HG03097 (cell line): Measurements from ENCODE around the gene ATP6V1C2.
A peak's percentile ranks its signal among the peaks of the same experiment; 100 is the strongest.
"Not testable (repeated sequence)": the region's sequence is repeated elsewhere in the genome, so short reads cannot be mapped to it uniquely, and the experiment has no call there.

Source experiments
- ATAC-seq: cut with Tn5 transposase; IDR thresholded peaks from one replicate; pipeline ENCODE4 v1.9.1; 2021; ENCODE audit not compliant: unreplicated experiment, low FRiP score

ATP6V1C2 gene

DNA sequence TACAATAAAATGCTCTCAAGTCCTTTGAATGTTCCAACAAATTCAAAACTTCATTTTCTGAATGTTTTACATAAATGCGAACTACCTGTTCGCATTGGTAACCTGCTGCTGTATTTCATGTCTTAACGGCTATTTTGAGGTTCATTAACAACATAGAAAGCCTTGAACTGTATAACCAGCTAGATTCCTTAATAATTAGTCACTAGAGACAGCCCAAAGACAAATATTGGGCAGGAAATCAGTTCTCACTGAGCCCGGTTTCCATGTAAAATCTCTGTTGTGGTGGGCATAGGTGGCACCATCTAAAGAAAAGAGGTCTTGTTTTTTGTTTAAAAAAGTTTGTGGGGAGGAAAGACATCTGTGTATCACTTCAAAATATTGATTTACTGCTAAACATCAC, 62.0 kb downstream of the ATP6V1C2 start:
- no peak for ATAC-seq

DNA sequence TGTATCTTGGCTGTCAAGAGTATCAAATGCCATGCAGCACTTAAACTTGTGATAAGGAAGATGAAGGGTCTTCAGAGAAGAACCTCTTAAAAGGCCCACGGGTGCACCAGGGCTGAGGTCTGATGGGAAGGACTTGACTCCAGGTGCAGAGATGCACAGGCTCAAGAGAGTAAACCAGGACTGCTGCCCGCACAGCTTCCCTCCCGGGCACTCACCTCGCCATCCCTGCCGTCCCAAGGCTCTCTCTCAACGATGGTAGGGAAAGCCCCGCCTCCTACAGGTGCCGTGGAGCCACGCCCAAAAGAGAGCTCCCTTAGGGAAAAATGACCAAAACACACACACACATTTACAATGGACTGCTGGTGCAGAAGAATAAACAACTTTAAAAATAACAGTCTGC, 63.3 kb downstream of the ATP6V1C2 start:
- no peak for ATAC-seq

DNA sequence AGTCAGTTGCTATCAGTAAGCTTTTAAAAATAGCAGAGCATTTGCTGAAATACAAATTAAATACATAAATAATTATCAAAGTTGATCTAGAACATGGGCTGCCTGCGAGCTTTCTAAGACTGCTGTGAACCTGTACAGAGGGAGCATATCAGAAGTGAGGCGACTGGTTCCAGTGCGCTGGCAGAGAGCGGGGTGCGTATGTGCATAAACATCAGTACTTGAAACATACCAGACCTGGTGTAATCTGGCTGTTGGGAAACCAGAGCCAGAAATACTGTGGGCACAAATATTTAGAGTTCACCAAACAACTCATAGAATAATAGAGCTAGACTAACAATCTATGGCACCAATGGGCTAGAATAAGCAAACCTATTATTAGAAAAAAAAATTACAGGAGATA, 63.8 kb downstream of the ATP6V1C2 start:
- ATAC-seq: no peak

DNA sequence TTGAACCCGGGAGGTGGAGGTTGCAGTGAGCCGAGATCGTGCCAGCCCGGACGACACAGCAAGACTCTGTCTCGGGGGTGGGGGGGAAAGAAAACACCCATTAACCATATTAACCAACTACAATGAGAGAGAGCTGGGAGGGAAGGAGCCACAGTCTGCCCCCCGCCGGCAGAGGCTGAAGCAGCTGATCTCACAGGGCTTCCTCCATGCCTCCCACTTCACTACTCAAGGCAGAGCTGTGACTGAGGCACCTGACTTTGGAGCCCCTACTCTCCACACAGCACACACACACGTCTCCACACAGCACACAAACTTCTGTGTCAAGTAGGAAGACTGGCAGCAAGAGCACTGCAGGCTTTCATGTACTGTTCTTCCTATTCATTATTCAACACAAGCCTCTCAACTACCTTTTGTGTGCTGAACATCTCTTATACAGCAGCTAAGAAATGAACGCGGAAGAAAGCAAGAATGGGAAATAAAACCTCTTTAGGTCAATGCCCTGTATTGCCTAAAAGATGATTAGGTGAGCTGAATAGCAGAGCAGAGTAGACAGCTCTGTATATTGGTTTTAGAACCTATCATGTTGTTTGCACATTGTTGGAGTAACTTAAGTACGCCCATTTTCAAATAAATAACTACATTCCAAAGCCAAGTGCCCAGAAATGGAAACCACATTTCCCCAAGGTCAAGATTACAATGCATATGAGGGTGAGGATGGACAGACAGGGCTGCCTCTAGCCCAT, 65.0 kb downstream of the ATP6V1C2 start:
- no peak for ATAC-seq

DNA sequence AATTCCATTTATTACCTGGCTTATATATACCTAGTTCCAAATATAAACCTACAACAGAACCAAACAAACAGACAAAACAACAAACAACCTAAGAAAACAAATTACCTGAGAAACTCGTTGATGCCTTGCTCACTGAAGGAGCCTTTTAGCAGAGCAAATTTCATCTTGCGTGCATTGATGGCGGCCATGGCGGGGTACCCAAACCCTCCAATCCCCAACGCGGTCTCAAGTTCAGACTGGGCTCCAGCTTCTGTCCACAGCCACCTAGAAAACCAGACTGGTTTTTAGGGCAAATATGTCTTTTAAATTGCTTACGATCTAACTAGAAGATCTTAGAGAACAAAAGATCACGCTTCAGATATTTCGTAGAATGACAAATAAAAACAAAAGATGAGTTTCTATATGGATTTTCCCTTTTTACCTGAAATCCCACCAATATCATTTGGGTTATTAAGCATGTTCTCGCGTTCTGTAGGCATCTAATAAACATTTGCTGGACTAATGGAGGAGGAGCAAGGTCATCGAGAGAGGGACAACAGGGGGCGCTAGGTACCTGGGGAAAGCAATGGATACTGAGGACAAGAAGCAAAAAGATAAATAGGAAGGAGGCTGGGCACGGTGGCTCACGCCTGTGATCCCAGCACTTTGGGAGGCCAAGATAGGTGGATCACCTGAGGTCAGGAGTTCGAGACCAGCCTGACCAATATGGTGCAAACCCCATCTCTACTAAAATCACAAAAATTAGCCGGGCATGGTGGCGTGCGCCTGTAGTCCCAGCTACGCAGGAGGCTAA, 65.9 kb downstream of the ATP6V1C2 start:
- no peak for ATAC-seq

DNA sequence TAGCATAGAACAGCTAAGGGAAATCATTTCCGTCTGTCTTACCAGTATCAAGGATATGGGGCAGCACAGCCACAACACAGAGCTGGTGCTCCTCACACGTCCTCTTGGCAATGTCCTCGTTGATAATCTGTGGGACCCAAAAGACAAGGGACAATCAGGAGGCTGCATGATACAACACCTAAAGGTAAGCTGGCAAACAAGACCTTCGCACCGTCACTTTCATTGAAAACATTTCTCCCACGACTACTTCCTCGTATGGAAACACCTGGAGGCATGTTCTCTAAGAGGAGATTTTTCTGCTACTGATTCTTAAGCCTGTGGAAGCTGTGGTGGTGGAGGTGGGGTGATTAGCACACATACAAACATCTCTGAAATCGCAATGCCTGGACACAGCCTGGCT, 67.4 kb downstream of the ATP6V1C2 start:
- no peak for ATAC-seq

DNA sequence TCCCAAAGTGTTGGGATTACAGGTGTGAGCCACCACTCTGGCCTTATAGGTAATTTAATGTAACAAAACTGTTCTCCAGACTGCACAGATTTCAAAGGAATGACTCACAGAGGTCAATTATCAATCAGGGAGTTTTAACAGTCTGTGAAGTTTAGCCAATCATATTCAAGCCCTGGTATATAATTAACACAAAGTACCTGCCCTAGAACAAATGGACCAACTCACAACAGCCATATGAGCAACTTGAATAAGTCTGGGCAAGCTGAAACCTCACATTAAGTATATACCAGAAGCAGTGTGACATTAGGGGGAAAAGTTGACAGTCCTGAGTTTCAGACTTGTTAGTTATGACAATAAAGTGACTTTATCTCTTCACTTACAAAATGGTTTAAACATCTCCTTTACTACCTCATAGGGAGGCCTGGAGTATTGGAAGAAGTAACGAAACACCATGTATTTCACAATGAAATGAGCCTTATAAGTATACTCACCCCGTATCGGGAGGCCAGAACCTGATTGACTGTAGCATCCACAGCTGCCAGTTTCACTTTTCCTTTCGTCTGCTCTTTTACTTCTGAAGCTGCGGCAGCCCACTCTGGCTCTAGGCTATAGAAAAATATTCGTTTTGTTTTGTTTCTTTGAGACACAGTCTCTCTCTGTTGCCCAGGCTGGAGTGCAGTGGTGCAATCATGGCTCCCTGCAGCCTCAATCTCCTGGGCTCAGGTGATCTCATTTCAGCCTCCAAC, 69.0 kb downstream of the ATP6V1C2 start:
- ATAC-seq: peak; percentile 57

DNA sequence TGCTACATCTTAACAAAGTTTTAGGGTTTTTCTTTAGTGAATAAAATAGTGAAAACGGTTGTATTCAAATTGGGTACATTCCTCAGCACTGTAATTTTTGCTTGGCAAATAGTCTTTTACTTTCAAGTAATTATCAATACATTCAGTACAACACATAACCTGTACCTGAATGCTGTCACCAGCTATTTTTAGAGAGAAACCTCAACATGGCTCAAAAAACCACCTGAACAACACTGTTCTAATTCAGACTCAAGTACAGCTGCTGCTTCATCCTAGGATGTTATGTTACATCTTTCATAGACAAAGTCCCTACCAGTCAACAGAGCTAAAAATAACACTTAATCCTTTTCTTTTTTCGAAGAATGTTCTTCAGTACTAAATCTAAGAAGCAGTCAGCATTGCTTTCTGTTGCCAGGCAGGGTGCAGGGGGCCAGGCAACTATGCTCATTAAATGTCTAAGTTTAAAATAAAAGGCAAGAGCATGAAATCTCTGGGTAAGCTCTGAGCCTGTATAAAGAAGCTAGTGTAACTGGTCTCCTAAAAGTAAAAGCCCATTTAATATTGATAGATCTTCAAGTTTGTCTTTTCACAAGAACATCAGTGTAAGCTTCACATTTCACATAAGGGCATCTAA, 70.7 kb downstream of the ATP6V1C2 start:
- no peak for ATAC-seq

DNA sequence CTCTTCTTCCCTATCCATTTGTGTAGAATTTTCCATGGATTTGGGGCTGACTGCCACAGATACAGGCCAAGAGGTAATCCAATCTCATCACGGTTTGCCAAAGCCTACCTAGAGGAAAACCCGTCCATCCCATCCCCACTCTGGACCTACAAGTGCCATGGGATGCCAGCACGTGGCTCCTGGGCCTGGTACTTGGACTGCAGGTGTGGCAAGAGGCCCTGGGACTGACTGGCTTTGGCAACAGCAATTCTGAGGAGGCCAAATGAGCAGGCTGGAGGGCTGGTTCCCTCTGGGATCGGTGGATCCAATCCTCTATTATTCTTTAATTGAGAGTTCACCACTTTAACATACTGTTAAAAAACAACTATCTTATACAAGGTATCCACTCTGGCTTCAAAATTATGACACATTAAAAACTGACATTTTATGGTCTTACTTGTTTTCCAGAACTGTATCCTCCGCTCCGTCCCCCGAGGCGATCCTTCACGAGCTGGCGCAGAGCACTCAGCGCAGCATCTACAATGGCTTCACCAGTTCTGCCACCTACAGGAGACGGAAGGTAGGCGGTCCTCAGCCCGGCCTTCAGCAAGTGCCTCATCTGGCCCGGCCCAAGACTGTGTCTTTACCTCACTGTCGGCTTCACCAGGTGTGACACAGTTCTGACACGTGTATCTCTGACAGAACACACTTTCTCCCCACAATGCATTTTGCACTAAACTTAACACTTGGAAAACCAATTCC, 71.4 kb downstream of the ATP6V1C2 start:
- no peak for ATAC-seq

DNA sequence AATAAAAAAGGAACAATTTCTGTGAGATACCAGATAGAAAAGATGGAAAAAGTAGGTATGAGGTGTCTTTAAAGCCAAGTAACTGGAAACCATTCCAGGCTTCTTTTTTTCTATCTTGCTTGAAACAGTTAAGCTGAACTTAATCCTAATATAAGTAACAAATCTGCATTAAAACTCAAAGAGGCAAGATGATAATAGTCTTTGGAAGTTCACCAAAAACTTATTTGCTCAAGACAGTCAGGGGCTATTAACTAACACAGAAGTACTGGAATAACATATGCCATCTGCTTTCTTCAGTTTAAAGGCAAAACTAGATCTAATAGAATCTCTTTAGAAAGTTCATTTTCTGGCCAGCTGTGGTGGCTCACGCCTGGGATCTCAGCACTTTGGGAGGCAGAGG, 72.4 kb downstream of the ATP6V1C2 start:
- no peak for ATAC-seq

DNA sequence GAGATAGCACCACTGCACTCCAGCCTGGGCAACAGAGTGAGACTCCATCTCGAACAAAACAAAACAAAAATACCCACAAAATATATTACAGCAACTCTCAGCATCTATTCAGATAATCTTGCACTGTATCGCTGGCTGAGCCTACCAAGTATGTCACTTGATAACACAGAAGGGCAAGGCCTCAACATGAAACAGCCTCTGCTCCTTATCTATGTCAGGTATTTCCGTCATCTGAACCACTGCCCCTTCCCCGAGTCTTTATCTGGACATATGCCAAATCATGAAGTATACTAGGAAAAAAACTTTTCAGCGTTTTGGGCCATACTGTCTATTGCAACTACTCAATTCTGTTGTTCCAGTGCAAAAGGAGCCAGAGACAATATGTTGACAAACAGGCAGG, 73.4 kb downstream of the ATP6V1C2 start:
- no peak for ATAC-seq

DNA sequence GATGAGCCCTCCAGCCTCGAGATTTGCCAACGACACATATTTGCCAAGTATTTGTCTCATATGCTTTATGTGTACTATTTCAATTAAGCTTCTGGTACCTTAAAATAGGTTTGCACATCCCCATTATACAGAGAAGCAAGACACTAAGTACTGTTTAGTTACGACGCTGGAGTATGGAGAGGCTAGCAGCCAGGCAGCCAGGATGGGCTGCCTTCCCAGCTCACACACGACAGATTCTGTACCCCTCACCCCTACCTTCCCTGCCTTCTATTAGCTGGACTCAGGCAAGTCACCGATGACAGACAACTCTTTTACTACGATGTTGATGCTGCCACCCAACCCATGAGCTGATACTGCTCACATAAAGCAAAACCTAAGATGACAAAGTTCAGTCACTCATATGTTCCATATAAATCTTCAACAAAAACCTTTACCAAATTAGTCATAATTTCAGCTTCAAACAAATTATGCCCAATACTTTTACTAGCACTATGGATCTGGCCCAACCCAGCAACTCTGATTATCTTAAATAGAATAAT, 74.1 kb downstream of the ATP6V1C2 start:
- no peak for ATAC-seq

DNA sequence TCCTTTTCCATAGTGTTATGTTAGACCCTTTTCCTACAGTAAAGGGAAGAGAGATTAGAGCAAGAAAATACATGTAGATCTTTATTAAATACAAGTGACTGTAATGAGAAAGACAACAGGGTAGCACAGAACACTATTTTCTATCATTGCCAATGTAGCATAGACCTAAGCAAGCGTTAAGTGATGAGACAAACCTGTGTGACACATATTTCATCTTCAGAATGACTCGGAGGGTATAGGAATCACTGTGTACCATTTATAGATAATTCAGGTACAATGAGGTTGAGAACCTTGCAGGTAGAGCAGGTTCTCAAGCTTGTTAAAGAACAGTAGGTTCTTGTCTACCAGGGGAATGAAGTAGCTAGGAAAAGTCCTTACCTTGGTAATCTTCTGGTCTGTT, 75.3 kb downstream of the ATP6V1C2 start:
- no peak for ATAC-seq

DNA sequence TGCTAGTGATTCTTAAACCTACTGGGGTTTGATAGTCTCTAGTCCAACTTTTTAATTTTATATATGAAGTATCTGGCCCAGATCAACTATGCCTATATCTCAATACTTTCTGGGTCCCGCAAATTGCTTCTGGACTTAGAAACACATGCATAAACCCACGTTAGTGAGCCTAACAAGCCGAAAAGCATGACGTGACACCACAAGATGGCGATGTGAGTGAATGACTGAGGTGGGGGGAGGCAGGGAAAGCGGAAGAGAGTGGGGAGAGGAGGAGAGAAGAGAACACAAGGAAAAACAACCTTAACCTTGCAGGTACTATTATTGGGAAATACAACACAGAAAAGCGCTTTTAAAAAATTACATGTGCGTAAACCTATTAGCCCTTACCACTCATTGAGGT, 77.4 kb downstream of the ATP6V1C2 start:
- no peak for ATAC-seq

DNA sequence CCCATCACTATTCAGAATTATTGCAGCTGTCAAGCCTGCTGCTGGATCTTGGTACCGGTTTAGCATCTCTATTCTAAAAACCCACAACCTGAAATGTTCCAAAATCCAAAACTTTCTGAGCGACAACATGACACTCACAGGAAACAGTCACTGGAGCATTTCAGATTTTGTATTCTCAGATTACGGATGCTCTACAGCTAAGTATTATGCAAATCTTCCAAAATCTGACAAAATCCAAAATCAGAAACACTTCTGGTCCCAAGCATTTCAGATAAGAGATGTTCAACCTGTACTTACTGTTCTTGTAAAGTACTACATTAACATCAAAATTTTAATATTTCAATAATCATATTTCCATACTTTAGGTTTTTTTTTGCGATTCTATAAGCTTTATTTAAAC, 78.7 kb downstream of the ATP6V1C2 start:
- ATAC-seq: no peak

DNA sequence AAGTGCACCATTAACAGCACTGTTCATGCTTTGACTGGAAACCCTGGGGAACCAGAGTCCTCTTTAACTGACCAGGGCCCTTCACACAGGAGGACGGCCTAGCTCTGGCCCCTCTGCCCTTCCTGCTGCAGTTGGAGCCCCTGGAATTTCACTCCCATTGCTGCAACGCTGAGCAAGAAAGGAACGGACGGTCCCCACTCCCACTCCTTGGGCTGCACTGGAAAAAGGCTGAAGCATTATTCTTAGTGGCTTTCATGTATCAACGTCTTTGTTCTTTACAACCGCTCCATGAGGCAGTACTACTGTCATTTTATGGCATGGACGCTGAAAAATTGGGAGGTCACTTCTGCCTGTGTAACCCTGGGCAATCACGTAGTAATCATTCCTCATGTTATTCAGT, 81.2 kb downstream of the ATP6V1C2 start:
- ATAC-seq: no peak

DNA sequence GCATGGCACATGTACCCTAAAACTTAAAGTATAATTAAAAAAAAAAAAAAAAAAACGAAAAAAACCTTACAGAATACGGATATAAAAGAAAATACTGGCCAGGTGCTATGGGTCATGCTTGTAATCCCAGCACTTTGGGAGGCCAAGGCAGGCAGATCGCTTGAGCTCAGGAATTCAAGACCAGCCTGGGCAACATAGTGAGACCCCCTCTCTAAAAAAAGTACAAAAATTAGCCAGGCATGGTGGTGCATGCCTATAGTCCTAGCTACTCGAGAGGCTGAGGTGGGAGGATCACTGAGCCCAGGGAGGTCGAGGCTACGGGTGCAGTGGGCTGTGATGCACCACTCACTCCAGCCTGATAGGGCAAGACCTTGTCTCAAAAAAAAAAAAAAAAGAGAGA, 84.6 kb downstream of the ATP6V1C2 start:
- ATAC-seq: not testable (repeated sequence)

DNA sequence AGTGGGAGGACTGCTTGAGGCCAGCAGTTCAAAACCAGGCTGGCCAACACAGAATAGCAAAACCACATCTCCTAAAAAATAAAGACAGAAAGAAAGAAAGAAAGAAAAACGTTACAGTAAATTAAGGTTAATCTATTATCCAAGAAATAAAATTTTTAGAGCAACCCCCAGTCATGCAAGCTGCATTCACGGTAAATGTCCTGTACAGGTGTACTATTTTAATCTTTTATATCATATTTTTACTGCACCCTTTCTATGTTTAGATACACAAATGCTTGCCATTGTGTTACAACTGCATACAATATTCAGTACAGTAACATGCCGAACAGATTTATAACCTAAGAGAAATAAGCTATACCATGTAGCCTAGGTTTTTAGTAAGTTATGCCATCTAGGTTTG, 85.1 kb downstream of the ATP6V1C2 start:
- no peak for ATAC-seq

DNA sequence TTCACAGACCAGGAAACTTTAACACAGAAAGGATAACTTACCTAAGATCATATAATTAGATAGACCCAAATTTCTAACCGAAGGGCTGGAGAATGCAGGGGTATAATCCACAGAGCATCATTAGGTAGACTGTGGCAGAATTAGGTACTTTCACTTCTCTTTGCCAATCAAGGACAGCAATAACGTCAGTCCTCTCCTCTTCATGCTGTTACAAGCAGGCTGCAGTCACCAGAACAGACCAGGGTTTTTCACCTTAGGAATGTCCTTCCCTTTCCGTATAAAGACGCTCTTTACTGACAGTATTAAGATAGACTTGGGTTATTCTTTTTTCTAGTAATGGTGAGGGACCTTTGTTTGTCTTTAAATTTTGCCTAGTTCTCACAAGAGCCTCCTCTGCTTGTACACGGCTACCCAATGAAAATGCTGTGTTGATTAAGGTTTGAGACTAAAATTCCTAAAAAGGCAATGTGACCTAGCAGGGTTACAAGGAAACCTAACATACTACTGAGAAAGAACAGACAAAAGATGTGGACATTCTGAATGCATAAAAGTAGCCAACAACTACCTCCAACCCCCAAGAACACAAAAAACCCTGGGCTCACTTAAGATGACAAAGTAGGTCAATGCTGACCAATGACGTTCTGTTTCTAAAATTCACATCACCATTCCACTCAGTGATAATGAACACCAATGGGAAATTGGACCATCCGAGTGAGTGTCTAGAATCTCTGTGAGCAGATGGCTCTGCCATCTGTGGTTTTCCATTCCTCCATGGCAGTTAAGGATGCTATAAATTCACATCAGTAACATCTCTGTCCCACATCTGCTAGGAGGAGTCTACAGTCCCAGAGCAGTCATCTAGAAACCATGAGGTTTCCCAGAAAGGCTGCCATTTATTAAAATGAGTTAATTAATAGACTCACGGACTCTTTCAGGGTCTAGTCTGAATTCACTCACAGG, 89.1 kb downstream of the ATP6V1C2 start:
- ATAC-seq: peak; percentile 40
